AG08396 (cell line): Measurements from ENCODE around the gene ILK.
A peak's percentile ranks its signal among the peaks of the same experiment; 100 is the strongest.

Experiments used
- DNase-seq: peaks from one replicate; pipeline ENCODE4 v3.0.0; 2012; ENCODE audit warnings: low spot score, mixed read lengths

Gene ILK

DNA sequence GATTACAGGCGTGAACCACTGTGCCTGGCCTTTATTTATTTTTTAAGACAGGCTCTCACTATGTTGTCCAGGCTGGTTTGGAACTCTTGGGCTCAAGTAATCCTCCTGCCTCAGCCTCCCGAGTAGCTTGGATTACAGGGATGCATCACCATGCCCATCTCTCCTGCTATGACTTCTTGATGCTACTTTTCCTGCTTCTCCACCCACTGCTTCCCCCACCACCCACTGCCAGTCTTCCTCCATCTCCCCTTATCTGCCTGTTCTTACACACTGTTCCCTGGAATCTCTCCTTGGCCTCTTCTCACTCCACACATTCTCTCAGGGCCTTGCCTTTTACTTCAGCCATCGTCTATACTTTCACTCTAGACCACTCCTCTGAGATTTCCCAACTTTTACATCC lies 32.9 kb downstream of the ILK start:
- DNase-seq: no peak

DNA sequence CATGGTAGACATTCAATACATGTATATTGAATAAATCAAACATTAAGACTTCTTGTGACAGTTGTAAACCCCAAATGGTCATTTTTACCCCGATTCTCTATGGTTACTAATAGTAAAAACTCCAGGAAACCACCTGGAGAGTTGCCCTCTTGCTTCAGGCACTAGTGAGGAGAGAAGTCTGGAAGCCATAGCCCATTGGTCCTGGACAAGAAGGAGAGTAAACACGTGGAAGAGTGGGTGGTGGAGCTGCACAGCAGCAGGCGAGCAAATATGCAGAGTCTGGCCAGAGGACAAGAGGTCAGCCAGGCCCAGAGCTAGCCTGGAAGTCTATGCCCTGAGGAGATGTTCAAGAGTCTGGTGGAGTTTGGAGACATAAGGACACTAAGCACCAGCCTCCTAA lies 34.3 kb downstream of the ILK start:
- peak; percentile 82 for DNase-seq

DNA sequence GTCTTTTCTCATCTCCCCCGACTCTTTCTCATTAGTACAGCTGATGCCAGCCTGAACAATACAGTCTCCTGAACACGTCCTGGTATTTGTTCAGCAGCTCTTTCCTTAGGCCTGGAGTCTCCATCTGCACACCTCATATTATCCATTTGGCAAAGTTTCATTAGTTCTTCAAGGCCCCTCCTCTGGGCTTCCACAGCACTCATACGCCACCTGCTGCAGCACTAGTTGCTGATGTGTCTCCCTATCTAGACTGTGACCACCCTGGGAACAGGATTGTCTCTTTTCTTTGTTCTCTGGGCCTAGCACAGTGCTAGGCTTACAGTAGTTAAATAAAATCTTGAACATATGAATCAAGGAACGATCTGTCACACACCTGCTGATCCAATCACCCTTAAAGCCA lies 34.9 kb downstream of the ILK start:
- no peak for DNase-seq

DNA sequence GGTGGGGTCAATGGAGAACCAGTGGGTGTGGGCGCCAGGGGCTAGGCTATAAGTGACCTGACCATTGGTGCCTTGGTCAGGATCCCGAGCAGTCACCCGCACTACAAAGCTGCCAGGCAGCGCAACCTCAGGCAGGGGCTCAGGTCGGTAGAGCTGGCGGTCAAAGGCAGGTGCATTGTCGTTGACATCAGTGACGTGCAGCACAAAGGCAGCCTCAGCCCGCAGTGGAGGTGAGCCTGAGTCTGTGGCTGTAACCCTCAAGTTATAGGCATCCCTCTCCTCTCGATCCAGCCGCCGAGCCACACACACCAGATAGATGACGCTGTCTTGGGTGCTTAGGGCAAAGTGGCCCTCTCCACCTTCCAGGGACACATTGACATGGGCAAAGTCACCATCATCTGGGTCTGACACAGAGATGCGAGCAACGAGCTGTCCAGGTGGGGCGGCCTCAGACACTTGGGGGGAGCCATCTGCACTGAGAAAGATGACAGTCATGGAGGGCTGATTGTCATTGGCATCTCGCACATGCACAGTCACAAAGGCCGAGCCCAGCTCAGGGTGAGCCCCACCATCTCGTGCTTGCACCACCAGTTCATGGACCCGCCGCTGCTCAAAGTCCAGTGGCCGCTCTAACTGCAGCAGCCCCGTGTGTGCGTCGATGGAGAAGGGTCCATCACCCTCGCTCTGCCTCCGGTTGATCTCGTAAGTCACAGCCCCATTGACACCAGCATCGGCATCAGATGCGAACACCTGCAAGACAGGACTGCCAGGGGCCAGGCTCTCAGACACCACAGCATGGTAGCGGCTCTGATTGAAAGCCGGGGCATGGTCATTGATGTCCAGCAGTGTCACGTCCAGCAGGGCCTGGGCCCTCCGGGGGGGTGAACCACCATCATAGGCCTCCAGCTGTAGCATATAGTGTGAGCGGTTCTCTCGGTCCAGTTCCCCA lies 36.7 kb downstream of the ILK start:
- DNase-seq: no peak

DNA sequence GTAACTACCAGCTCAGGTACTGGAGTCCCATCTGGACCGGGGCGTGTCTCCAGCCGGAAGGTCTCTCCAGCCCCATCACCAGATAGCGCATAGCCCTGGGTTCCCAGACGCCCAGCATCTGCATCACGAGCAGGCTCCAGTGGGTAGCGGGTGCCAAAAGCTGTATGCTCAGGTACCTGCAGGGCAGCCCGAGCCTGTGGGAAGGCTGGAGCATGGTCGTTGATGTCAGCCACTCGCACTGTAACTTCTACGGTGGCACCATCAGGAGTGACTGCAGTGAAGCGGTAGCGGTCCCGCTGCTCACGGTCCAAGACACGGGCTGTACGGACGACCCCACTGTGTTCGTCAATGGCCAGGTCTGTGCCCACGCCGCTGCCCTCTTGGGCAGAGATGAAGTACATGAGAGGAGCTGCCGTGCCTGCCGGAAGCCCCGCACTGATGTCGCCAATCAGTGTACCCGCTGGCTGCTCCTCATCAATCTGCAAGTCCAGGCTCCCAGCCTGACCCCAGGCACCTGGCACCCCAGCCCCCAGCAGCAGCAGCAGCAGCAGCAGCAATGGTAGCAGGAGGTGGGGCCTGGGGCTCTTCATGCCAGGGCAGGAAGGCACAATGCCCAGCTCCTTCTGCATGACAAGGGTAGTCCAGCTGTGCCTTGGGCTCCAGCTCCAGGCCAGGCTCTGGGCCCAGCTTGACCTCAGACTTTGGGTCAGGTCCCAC lies 37.6 kb downstream of the ILK start:
- DNase-seq: no peak

DNA sequence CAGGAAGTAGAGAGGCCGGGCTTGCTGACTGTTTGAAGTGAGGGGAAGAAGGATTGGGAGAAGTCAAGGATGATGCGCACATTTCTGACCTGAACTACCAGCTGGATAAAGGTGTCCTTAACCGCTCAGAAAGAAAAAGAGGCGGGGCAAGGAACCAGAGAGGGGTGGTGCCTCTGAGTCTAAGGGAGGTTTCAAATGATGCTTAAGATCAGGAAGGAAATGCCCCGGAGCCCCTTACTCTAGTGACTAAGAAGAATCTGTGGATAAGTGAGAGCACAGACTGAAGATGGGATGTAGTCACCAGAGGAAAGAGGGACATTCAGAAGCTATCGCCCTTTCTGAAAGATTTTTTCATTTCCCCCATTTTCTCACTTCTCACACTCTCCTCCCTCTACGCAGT lies 39.4 kb downstream of the ILK start:
- no peak for DNase-seq

DNA sequence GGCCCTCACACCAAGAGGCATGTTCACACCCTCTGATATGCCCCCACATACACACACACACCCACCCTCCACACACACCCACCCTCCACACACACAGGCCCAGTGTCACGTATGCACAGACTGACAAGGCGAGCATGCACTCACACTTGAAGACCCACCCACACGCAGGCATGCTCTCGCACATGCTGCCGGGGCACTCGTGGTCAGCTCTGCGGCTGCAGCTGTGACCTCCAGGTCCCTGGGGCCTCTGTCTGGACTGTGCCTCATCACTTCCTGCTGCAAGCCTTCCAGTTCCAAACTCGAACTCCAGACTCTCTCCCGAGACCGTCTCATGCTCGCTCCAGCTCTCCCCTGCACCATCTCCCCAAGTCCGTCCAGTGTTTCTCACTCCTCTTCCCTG lies 42.5 kb downstream of the ILK start:
- peak; percentile 76 for DNase-seq

DNA sequence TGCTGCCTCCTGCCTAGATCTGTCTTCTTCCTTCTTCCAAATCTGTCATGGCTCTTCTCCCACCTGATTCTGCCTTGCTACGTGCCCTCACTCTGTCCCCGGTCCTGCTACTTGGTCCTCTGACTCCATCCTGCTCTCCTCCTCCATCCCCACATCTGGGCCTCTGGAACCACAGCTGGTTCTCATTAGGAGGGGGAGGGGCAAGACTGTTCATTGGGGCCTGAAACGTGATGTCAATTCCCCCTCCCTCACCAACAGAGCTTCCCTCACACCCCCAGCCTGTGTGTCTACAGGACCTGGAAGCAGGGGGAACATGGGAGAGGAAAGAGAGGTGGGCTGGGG lies 43.0 kb downstream of the ILK start:
- DNase-seq: peak; percentile 65

DNA sequence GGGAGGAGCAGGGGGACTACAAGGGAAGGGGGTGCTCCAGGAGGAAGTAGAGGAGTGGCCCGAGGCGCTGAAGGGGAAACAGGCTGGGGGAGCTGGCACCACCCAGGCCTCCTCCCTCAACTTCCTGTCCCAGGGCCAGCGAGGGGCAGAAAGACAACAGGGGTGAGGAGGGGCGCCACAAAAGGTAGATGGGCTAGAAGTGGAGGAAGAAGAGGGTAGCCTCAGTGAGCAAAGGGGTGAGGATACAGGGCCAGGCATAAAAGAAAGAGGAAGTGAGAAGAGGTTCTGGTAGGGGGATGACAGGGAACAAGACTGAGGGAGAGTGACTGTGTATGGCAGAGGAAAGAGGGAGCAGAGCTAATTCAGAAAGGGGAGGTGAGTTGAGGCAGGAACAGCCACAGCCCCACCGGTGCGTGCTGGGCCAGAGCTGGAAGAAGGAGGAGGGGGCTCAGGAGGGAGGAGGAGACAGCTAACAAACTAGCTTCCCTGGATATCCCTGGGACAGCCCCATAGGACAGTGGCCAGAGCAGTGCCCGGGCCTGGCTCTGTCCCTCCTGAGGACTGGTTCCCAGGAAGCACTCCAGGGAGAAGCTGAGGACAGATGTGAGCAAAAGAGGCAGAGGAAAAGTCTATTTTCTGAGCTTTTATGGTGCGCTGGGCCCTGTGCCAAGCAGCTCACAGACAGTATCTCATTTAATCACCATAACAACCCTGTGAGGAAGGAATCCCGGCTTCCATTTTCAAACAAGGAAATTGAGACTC lies 43.5 kb downstream of the ILK start:
- no peak for DNase-seq

DNA sequence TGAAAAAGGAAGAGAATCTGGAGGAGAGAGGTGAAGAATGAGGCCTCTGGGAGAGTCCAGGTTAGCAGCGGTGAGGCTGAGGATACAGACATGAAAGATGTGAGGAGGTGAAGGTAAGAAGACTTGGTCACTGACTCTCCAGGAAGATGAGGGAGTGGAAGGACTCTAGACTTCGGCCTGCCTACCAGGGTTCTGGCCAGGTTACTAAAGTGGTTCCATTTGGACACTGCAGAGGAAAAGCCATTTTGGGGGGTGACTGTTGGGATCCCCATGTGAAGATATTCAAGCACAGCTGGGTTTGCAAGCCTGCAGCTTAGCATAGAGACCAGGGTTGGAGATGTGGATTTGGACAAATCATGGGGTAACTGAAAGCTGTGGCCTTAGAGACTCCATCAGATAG lies 44.3 kb downstream of the ILK start:
- DNase-seq: no peak

DNA sequence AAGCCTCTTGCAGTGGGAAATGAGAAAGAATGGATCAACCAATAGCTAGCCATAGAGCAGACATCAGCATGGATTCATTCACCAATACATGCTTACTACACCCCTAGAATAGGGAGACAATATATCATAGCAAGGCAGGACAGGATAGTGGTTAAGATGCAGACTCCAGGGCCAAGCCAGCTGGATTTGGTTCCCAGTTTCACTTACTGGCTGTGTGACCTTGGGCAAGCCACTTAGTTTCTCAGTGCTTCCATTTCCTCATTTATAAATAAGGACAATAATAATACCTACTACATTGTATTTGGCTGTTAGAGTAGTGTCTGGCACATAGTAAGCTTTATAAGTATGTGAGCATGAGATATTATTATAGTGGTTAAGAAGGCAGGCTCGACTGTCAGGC lies 44.9 kb downstream of the ILK start:
- DNase-seq: no peak

DNA sequence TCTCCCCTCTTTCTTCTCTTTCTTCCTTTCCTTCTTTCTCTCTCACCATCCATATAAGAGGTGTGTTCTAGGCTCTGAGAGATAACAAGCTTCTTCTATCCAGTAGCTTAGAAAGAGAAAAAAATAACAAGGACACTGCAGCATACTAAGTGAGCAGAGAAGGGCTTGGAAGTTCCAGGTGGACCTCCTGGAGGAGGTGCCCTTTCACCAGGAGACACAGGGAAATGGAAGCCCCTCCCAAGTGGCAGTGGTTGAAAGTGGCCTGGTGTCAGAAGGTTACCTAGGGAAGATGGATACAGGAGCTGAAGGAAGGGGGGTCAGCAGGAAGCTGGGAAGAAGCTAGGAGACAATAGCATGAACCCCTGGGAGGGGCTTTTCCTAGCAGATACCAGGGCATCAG lies 46.5 kb downstream of the ILK start:
- DNase-seq: no peak

DNA sequence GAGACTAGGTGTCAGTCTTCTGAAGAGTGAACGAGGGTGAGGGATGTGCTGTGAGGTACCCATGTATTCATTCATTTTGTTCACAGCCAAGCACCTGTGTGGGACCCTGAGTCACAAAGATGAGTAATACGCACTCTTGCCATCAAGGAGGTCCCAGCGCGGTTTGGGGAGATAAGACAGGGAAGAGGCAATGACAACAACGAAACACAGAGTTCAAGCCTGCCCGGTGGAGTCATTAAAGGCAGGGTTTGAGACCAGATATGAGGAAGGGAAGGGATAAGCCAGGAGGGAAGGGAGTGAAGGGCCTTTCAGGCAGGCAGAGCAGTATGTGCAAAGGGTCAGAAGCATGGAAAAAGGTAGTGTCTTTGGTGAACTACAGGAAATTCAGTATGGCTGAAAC lies 47.4 kb downstream of the ILK start:
- no peak for DNase-seq

DNA sequence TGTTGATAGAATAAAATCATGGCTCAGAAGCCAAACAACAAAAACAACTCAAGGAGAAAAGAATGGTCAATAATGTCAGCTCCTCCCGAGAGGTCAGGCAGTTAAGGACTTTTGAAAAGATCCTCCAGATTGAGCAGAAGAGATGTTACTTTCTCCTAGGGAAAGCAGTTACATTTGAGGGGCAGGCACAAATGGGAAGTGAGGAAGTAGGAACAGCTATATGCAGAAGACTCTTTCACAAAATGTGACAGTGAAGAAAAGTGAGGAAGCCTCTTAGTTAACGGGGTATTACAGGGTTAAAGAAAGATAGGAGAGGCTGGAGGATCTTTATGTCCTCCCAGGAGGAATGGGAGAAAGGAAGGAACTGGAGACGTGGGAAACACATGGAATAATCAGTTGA lies 48.6 kb downstream of the ILK start:
- no peak for DNase-seq

DNA sequence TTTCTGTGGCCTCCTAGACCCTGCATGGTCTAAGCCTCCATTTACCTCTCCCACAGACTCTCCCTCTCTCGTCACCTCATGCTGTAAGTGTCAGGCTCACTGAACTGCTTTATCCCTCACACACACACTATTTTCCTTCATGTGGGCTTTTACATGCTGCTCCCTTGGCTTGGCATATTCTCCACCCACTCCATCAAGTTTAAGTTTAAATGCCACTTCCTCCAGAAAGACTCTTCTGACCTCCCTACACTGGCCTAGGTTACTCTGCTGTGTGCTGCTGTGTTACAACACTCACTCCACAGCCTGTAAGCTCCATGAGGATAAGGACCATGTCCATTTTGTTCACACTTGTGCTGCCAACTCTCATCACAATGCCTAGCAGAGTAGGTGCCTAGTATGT lies 49.5 kb downstream of the ILK start:
- DNase-seq: no peak

DNA sequence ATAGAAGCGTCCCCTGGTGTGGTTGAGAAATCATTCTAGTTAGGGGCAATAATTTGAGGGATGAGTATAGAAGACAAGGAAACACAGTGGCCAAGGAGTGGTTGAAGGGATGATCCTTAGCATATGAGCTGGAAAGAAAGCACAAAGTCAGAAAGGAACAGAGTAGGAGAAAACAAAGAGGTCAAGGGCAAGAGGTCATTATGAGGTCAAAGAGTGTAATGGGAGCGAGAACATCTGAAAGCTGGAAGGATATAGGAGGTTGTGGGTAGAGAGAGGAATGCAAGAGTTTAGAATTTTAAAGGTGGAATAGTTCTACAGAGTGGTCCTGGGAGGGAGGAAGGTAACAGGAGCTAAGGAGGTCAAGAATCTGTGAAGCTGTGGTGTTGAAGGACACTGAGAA lies 50.1 kb downstream of the ILK start:
- no peak for DNase-seq

DNA sequence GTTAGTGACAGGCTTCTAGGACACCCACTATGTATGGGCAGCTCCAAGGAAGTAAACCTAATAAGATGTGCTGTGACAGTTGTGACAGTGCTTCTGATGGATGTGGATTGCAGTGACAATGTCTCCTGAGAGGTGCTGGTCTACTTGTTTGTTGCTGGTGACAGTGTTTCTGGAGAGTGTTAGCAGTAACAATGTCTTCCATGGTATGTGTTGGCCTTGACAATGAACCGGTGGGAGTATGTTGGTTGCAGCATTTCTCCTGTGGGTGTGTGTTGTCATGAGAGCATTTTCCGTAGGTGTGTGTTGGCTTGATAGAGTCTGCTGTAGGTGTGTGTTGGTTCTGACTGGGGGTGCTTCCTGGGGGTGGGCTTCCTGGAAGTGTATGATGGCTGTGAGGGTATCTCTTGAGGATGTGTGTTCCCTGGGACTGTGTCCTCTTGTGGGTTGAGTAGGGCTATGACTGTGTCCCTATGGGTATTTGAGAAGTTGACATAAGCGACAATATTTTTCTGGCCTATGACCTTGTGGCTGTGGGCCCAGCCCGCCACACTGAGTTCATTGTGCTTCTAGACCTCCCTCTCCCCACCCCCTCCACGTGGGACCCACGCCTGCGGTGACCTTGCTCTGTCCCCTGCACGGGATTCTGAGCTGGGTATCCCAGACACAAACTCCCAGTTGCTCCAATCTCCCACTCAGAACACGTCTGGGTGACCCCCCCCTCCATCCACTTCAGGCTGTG lies 50.9 kb downstream of the ILK start:
- no peak for DNase-seq

DNA sequence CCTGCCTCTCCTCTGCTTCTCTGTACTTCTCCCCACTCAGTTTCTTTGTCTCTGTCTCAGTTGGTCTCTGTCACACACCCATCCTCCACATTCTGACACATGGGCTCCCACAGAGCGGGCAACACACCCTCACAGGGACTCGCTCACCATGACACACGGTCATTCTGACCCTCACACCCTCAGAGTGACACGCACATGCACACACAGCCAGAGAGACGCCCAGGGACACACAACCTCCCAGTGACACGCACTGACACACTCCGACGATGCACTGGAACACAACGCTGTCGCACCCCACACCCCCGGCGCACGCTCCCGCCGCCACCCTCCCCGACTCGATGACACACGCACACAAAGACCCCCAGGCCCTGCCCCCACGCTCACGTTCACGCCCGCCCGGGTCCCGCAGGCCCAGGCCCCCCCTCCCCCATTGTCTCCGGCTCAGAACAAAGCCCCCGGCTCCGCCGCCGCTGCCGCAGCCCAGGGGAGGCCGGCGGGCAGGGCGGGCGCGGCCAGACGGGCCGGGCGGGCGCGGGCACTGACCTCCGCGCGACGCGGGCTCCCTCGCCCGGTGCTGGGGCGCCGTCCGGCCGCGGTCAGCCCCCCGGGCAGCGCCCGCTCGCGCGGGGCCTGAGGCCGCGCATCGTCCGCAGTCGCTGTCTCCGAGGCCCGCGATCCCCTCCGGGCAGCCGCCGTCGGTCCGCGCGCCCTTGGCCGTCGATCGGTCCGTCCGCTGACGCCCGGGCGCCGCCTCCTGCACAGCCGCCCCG lies 51.6 kb downstream of the ILK start:
- peak; percentile 52 for DNase-seq

DNA sequence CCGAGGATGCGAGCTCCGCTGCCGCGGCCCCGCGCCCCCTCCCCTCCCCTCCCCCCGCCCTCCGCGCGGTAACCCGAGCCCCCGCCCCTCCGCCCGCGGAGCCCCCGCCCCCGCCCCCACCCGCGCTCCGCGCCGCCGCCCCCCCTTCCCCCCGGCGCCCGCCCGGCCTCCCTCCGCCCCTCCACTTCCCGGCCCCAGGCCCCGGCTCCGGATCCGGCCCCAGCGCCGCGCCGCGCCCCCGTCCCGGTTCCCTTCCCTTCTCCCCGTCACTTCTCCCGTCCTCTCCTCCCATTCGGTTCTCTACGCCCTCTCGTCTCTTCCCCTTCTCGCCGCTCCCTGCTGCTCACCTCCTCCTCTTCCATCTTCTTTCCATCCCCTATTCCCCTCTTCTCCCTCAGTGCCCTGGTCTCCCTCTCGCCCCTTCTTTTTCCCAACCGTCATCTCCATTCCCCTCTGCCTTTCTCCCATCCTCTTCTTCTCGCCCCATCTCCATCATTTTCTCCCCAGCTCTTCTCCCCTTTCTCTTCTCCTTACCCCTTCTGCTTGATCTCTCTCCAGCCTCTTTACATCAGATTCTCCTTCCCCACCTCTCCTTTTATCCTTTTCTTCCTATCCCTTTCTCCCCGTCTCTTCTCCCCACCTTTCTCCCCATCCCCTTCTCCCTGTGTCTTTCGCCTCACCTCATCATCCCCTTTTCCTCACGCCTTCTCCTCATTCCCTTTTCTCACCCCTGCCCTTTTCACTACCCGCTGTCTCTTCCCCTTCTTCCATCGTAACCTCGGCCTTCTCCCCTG lies 52.4 kb downstream of the ILK start, which contains the start of gene DCHS1:
Gene DCHS1, minus strand, starts transcription at position 20 of the 794 bp plus-strand sequence. CDS start 14,196 bp downstream, outside the sequence.
- peak; percentile 56 for DNase-seq

DNA sequence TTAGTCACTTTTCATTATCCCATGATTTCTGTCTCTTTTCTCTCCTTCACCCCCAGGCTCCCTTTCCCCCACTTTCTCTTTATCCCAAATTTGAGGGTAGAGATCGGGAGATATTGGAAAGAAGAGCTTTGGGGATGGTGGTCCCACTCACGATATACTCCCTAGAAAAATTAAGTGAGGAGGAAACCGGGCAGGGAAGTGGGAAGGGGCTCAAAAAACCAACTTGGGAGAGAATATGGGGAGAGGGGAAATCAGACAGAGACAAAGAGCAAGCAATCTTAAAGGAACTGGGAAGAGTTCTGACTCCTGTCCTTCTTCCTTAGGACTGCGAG lies 53.0 kb downstream of the ILK start:
- no peak for DNase-seq

DNA sequence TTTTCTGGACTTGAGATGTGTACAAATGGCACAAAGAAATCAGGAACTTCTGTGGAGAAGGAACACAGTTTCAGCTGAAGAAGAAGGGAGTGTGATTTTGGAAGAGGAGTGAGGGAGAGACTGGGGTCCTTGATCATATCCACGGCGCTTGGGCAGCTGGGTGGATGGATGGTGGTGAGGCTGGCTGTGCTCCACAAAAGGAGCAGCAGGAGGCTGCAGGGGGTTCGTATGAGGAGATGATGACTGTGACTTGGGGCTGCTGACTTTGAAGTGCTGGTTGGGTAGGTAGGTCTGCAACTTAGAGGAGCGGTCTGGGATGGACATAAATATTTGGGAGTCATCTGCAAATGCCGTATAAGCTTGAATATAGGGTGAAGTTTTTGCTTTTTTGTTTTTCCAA lies 53.4 kb downstream of the ILK start:
- DNase-seq: no peak
